Ascending aorta (tissue), 2 donors: ENCODE measurements around the gene STAT4. TPM values are rescaled to one million over a fixed set of nuclear protein-coding genes. Genes with fewer than 3 reads are reported as not detected.

Experiments used
- DNase-seq, 2 donors: peaks; one replicate each; pipeline ENCODE4 v3.0.0-alpha.2; 2019; ENCODE audit warnings: low spot score in 2 of 2
- H3K27ac ChIP-seq, 2 donors: fragments of 200-600 bp; sonication (generic); one replicate each; pipeline ENCODE4 v1.5.1; 2016 to 2017; ENCODE audit warnings: mild to moderate bottlenecking in 1 of 2
- H3K27me3 ChIP-seq: fragments of 200-600 bp; sonication (generic); one replicate; pipeline ENCODE4 v1.5.1; 2017
- H3K36me3 ChIP-seq, 2 donors: fragments of 200-600 bp; sonication (generic); one replicate each; pipeline ENCODE4 v1.5.1; 2016
- H3K4me1 ChIP-seq, 2 donors: fragments of 200-600 bp; sonication (generic); one replicate each; pipeline ENCODE4 v1.5.1; 2016 to 2017; ENCODE audit warnings: mild to moderate bottlenecking in 1 of 2
- H3K4me3 ChIP-seq, 2 donors: fragments of 200-600 bp; sonication (generic); one replicate each; pipeline ENCODE4 v1.5.1; 2016 to 2017; ENCODE audit warnings: mild to moderate bottlenecking in 1 of 2
- H3K9me3 ChIP-seq, 2 donors: fragments of 200-600 bp; sonication (generic); one replicate each; pipeline ENCODE4 v1.5.1; 2016
- intact Hi-C: fragments of 100-400 bp; cut with DNase I; formaldehyde crosslinking; loops from one replicate; pipeline ENCODE4 v1.15.1; 2023
- total RNA-seq: library from RNA; depleted of rRNA; stranded (reverse); fragments of >200 nt; gene quantifications from one replicate; pipeline ENCODE4 v1.1.0, GENCODE V29; 2016
- TF ChIP-seq, protein P1 (sequence below), 3 experiments: fragments of 200-600 bp in 2 of 3; fragments of 450-650 bp in 1 of 3; sonication (generic) in 2 of 3; IDR thresholded peaks; one replicate each; pipeline ENCODE4 v1.5.1; 2016 to 2019; ENCODE audit warnings: antibody characterized with exemption in 3 of 3, mild to moderate bottlenecking in 1 of 3, moderate library complexity in 1 of 3

STAT4 gene
- total RNA-seq, 1 donor from 2014 or later: 0.85 TPM

DNA sequence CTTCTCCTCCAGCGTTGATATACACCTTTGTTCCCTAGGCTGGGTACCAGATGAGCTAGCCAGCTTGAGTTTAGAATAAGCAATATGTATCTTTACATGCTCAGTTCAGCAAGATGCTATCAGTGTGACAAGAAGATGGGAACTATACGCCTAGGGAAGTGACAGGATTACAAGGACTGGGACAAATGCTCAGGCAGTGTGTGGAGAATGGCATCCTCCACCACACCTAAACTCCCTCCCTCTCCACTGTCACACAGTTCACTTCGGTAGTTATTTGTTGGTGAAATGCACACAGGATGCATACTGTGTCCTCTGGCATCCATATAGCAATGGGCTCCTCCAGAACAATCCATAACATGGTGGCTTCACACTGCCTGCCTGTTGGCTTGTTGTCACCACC is 144.5 kb downstream of the STAT4 start:
- TF ChIP-seq, protein P1, sequence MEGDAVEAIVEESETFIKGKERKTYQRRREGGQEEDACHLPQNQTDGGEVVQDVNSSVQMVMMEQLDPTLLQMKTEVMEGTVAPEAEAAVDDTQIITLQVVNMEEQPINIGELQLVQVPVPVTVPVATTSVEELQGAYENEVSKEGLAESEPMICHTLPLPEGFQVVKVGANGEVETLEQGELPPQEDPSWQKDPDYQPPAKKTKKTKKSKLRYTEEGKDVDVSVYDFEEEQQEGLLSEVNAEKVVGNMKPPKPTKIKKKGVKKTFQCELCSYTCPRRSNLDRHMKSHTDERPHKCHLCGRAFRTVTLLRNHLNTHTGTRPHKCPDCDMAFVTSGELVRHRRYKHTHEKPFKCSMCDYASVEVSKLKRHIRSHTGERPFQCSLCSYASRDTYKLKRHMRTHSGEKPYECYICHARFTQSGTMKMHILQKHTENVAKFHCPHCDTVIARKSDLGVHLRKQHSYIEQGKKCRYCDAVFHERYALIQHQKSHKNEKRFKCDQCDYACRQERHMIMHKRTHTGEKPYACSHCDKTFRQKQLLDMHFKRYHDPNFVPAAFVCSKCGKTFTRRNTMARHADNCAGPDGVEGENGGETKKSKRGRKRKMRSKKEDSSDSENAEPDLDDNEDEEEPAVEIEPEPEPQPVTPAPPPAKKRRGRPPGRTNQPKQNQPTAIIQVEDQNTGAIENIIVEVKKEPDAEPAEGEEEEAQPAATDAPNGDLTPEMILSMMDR (IDR thresholded peaks at IDR 0.05): no peak
- Histone ChIP-seq H3K27ac (no peak overlapping the region), H3K27me3 (no peaks in the 10 kb centered on the region), H3K9me3 (no peaks in the 10 kb centered on the region), H3K36me3 (peaks cover 56 to 66% of the 10 kb centered on the region in 2 donors), H3K4me3 (no peak overlapping the region), H3K4me1 (peaks cover 0 to 4% of the 10 kb centered on the region in 2 donors)
- intact Hi-C loops: no loop called here
- no peak for DNase-seq

DNA sequence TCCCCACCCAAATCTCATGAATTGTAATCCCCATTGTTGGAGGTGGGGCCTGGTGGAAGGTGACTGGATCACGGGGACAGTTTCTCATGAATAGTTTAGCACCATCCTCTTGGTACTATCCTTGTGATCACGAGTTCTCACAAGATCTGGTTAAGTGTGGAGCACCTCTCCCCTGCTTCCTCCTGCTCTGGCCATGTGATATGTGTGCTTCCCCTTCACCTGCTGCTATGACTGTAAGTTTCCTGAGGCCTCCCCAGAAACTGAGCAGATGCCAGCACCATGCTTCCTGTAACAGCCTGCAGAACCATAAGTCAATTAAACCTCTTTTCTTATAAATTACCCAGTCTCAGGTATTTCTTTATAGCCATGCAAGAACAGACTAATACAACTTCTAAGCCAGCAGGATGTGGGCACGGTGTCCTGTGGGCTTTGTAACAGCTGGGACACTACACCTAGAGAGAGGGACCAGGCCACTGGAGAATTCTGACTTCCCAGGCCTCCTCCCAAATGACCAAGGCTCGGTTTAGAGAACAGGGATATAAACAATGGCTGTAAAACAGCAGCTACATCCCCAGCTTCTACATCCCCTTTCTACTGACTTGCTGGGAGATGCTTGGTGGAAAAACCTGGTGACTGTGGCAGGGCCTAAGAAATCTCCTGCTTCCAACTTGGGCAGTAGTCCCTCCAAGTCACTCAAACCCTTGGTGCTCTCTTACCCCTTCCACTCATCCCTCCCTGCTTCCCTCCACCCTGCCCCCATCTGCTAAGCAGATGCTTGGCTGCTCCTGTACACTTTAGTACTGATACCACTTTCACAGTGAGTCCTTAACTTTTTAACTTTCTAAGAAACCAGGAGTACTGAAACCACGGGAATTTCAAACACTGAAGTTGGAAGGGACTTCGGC is 147.1 kb downstream of the STAT4 start:
- no peak for DNase-seq
- no peak overlapping the region for H3K27ac ChIP-seq
- intact Hi-C loops: no loop called here
- H3K27me3 ChIP-seq: no peaks in the 10 kb centered on the region
- H3K36me3 ChIP-seq: peaks cover 64 to 90% of the 10 kb centered on the region in 2 donors
- no peaks in the 10 kb centered on the region for H3K4me1 ChIP-seq
- H3K9me3 ChIP-seq: no peaks in the 10 kb centered on the region
- TF ChIP-seq, protein P1 (IDR thresholded peaks at IDR 0.05): no peak
- H3K4me3 ChIP-seq: no peak overlapping the region

DNA sequence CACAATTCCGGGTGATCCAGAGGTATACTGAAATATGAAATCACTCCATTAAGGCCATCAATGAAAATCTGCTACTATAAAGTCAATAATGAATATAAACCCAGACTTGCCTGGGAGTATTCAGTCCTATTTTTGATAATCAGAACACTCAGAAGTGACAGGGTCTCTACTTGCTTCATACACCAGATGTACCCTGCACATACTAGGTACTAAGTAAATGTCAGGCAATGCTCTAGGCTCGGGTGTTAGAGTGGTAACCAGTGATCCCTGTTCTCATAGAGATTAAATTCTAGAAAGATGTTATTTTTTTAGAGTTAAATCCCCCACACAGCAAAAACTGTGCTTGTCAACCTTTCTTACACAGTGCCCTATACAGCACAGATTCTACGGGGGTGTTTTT is 149.2 kb downstream of the STAT4 start:
- H3K4me3 ChIP-seq: no peak overlapping the region
- no peaks in the 10 kb centered on the region for H3K27me3 ChIP-seq
- H3K9me3 ChIP-seq: no peaks in the 10 kb centered on the region
- DNase-seq: no peak
- intact Hi-C loops: no loop called here
- TF ChIP-seq, protein P1 (IDR thresholded peaks at IDR 0.05): no peak
- no peak overlapping the region for H3K27ac ChIP-seq
- peaks cover 53 to 95% of the 10 kb centered on the region in 2 donors for H3K36me3 ChIP-seq
- no peaks in the 10 kb centered on the region for H3K4me1 ChIP-seq

- intact Hi-C loops: no loop called here
- H3K9me3 ChIP-seq: no peaks in the 10 kb centered on the region
- peaks cover 52 to 95% of the 10 kb centered on the region in 2 donors for H3K36me3 ChIP-seq
- H3K27me3 ChIP-seq: no peaks in the 10 kb centered on the region
- TF ChIP-seq, protein P1 (IDR thresholded peaks at IDR 0.05): no peak
- H3K4me3 ChIP-seq: no peak overlapping the region
- H3K4me1 ChIP-seq: no peaks in the 10 kb centered on the region
- no peak for DNase-seq
- H3K27ac ChIP-seq: no peak overlapping the region
Measured at GRCh38 chr2:191001032-191001431, 149.8 kb downstream of the STAT4 start.

- H3K4me3 ChIP-seq: no peak overlapping the region
- no peaks in the 10 kb centered on the region for H3K27me3 ChIP-seq
- no peaks in the 10 kb centered on the region for H3K9me3 ChIP-seq
- intact Hi-C loops: no loop called here
- TF ChIP-seq, protein P1 (IDR thresholded peaks at IDR 0.05): no peak
- no peak for DNase-seq
- H3K27ac ChIP-seq: no peak overlapping the region
- H3K4me1 ChIP-seq: no peaks in the 10 kb centered on the region
- H3K36me3 ChIP-seq: peaks cover 52 to 95% of the 10 kb centered on the region in 2 donors
Measured at GRCh38 chr2:190999949-191000665, 150.7 kb downstream of the STAT4 start.
